Heart left ventricle (tissue), 13 donors: ENCODE results near the gene RBMS3.

Source experiments
- CTCF ChIP-seq, 12 donors: fragments of 200-600 bp; sonication (generic) in 4 of 12; IDR thresholded peaks; one replicate each; pipeline versions ENCODE4 v1.5.0 to v1.8.0; 2018 to 2022; ENCODE audit warnings: antibody characterized with exemption in 12 of 12, mild to moderate bottlenecking in 5 of 12
- POLR2A ChIP-seq, 2 donors: fragments of 450-650 bp; IDR thresholded peaks; one replicate each; pipeline ENCODE4 v1.6.1; 2017; ENCODE audit warnings: antibody characterized with exemption in 2 of 2, mild to moderate bottlenecking in 2 of 2, moderate library complexity in 2 of 2
- donor health status: ischemic (EF 13 %, LVEDD 7.1; RV severe dilation, severe dysfunction).
- donor health status: DM: no; HTN: yes; CAD: no.
- donor health status: DM: no; HTN: no; CAD: no.
- donor health status: ischemic (EF 25% LVEDD 6.9; RV normal size, moderate dysfunction).
- donor health status: ischemic (EF 25% LVEDD 5.7; RV mildly dilated, moderate dysfunction).
- donor health status: ischemic (EF 35%, LVEDD 5.7; RV mildly dilated, moderate dysfunction).
- donor health status: nonischemic (EF 11% LVEDD 7.7; RV severe dilation, severe dysfunction).
- donor health status: DM: yes; HTN: yes; CAD: no.
- donor health status: PGD.
- donor health status: ischemic (EF 29% LVEDD 5.4; RV normal size, mild dysfunction).
- donor health status: nonischemic (EF 23%, LVEDD 6.1; RV moderate dilation, normal function).

GRCh38 chr3:29593802-29594201 is 312.9 kb downstream of the RBMS3 start:
- no peak for TF ChIP-seq CTCF (IDR thresholded peaks at IDR 0.05)
- no peak for TF ChIP-seq POLR2A (IDR thresholded peaks at IDR 0.05)
